Stimulated activated CD8-positive, alpha-beta memory T cell treated with anti-CD3 and anti-CD28 coated beads, Interleukin-4, amount 100 ng/mL, for 24 hours (primary cell): ENCODE data around the gene CPB2.

ENCODE experiments used
- DNase-seq: peaks from one replicate; pipeline ENCODE4 v3.0.0-alpha.2; 2020; ENCODE audit warnings: low read depth

Gene CPB2

DNA sequence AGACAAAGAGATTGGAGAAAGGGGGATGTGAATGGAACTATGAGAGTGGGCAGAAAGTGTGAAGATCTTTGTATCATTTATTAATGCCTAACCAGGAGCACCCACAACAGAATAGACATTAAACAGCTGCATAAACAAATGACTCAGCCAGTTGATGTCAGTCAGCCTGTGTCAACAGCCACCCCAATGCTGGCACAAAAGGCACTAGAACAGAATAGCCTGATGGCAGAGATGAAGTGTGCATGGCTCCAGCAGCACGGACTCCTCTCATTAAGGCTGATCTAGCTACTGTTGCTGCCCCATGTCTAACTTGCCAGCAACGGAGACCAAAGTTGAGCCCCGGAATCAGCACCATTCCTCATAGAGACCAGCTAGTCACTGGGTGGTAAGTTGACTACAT is 7.8 kb downstream of the CPB2 start:
- DNase-seq: no peak

DNA sequence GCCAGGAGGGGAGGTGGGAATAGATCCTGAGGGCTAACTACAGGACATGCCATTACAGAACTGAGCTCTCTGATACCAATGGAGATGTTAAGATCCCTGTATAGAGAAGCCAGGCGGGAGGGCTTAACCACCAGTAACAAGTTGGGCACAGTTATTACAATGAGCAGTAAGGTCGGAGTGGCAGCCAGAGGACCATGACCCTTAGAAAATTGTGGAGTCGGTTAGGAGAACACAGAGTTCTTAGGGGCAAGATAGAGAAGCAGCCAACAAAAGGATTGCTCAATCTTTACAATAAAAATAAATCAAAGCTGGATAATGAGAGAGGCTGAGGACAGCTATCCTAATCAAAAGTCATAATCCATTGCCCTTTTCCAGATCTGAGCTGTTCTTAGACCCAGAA is 10.4 kb downstream of the CPB2 start:
- no peak for DNase-seq

DNA sequence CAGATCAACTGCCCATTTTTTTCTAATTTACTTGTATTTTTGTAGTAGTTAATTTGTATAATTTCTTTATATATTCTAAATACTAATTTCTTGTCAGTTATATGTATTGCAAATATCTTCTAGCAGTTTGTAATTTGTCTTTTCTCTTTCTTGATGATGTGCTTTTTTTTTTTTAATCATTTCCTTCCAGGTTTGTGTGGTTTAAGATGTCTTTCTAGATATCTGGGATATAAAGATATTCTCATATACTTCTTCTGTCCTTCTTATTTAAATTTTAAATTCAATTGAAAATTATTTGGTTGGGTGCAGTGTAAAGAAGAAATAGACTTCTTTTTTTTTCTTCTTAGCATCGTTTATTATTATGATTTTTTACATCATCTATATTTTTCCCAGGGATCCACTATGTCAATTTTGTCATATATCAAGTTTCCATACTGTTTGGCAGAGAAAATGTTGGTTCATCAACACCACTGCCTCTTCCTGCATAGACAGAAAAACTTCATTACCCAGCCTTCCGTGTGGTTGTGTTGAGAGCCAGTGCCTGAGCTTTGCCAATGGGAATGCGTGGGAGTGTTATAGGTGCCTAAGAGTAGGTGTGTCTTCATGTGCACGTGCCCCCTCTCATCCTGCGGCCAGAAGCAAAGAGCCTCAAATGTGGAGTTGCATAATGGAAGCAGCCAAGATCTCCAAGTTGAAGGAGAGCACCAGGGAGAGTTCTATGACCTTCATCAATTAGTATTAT is 15.8 kb downstream of the CPB2 start:
- DNase-seq: no peak

DNA sequence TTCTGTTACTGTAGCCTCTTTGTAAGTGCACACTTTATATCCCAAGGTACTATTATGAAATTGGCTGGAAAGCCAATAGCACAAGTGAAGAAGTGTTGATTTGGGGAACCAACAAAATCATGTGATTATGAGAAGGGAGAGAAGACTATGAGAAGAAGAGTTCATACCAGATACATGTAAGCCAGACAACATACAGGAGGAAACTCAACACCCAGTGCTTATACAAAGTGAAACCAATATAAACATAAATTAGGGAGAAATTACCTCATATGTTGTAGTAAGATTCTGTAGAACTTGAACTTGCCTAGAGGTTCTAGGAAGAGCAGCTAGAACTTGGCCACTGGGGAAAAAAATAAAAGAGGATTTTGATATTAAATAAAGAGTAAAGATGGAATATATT is 17.4 kb downstream of the CPB2 start:
- no peak for DNase-seq

DNA sequence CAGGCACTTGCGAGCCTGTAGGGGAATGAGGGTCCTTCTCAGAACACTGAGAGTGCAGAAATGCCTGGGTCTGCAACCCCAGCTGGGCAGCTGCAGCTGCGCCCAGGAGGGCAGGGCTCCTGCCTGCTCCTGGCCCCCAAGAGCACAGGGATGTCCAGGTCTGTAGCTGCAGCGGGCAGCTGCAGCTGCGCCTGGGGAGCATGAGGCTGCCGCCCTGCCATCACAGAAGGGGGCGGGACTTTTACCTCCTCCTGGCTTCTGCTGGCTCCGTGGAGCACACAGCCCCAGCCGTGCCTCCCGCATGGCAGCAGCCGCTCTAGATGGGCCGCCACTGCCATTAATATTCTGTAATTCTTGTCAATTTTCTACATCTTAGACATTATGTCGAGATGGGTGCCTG is 17.8 kb downstream of the CPB2 start:
- no peak for DNase-seq

DNA sequence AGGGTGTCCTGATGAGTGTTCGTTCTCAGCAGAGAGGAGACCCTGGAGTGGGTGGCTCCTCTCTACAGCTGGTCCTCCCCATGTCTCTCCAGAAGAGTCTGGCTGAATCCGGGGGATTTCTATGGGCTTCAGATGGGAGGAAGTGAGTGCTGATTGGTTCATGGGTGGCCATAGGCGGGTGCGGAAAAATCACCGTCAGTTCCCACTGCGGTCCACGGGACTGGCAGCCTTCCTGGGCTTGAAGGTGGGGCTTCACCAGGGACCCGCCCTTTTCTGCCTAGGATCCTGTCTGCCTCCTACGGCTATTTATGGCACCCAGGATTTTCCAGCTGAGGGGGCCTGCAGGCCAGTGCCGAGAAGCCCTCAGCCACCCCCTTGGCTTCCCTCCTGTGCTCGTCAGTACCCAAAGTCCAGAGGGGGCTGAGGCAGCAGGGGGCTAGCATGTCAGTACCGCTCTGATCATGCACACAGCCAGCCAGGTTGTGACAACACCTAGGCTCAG is 18.4 kb downstream of the CPB2 start:
- DNase-seq: no peak

DNA sequence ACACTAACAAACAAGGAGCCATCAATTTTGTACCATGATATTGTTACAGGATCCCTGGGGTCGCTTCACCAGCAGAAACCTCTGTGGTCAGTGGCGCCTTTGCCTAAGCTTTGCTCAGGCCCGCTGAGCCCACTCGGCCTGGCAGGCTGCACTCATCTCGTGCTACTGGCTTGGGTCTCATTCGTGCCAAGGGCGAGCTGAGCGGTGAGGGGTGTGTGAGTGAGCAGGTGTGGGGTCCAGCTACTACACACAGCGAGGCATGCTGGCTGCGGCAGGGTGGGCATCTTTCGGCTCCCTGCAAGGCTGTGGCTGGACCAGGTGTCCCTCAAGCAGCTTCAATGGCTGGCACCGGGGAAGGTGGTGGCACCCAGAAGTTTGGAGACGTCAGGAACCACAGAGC is 19.1 kb downstream of the CPB2 start:
- DNase-seq: no peak

DNA sequence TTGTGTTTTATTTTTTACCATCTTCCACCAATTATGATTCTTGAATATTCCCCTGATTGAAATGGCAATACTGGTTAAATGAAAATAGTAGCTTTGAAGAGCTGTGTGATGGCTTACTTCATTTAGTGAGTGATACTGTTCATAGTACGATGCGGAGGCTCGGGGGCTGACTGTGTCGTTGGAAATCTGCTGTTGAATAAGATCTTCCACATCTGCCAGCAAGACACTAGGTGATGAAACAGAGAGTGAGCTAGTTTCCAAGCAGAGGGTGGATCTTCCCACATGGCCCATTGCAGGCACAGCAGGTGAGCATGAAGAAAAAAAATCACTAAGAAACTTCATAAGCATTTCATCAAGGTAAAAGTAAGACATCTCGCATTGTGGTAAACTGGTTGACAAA is 22.5 kb downstream of the CPB2 start:
- DNase-seq: no peak

DNA sequence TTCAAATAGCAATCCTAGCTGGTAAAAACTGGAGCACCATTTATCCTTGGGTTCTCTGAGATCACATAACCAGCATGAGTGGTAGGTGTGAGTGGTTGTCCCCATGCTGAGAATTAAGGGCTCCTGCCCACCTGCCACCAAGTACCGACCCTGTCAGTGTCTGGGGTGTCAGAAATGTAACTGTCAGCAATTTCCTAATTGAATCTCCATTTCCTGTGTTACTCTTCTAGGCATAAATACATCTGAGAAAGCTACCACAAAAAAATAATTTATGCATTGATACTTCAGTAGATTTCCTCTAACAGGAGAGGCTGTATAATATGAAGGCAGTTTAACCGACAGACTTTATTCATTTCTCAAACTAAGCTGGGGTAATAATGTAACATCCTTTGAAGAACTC is 25.1 kb downstream of the CPB2 start:
- DNase-seq: no peak

DNA sequence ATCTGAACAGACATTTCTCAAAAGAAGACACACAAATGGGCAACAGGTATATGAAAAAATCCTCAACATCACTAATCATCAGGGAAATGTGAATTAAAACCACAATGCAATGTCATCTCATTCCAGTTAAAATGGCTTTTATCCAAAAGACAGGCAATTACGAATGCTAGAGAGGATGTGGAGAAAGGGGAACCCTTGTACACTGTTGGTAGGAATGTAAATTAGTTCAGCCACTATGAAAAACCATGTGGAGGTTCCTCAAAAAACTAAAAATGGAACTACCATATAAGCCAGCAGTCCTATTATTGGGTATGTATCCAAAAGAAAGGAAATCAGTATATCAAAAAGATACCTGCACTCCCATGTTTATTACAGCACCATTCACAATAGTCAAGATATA is 27.6 kb downstream of the CPB2 start:
- DNase-seq: no peak

DNA sequence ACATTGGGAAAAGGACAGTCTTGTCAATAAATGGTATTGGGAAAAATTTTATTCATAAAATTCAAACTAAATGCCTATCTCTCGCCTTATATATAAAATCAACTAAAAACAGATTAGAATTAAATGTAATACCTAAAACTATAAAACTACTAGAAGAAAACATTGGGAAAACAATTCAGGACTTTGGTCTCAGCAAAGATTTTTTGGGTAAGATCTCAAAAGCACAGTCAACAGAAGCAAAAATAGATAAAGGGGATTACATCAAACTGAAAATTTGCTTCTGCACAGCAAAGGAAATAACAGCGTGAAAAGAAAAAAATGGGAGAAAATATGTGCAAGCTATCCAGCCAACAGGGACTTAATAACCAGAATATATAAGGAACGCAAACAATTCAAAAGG is 28.0 kb downstream of the CPB2 start:
- DNase-seq: no peak

DNA sequence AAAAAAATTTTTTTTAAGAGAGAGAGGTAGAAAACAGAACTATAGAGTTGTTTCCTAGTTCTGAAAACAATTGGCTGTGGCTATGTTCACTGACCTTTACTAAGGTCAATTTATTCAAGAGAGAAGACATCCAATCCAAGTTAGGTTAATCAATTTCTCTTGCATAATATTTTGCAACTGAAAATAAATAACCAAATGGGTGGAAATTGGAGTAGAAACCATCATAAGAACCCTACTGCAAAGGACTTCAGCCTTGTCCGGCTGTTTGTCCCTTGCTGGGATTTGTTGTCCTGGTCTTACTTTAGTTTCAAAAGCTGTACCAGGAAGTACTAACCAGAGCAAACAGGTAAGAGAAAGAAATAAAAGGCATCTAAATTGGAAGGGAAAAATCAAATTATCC is 29.0 kb downstream of the CPB2 start:
- no peak for DNase-seq

DNA sequence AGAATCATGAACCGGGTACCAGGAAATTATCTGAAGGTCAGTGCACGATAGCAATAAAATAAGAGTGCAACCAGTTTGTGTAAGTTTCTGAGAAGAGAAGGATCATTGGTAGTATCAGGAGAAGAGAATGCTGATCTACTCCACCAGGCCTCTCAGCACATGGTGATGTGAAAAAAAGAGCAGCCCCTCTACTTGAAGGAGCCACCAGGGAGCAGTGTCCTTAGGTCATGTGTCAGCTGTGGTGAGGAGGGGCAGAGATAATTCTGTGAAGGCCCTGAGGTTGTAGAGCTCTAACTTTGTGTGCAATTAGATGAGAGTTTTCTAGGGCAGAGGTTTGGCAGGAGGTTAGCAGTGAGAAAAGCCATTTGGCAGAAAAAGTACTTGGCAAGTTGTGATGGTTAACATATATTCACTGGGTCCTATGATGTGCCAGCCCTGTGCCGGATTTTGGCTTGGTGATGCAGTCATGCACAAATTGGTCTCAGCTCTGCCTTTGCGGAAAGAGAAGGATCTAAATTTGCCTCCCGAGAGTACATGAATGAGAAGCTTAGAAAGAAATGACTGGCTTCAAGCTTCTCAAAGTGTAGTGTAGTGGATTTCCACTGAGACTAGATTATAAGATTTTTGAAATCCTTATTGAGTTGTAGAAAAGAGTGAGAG is 33.1 kb downstream of the CPB2 start:
- no peak for DNase-seq

DNA sequence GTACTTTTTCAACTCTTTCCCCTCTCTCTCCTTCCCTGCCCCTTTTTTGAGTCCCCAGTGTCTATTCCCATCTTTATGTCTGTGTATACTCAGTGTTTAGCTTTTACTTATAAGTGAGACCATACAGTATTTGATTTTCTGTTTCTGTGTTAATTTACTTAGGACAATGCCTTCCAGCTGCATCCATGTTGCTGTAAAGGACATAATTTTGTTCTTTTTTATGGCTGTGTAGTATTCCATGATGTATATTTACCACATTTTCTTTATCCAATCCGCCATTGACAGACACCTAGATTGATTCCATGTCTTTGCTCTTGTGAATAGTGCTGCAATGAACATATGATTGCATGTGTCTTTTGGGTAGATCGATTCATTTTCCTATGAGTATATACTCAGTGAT is 41.5 kb downstream of the CPB2 start:
- DNase-seq: no peak

DNA sequence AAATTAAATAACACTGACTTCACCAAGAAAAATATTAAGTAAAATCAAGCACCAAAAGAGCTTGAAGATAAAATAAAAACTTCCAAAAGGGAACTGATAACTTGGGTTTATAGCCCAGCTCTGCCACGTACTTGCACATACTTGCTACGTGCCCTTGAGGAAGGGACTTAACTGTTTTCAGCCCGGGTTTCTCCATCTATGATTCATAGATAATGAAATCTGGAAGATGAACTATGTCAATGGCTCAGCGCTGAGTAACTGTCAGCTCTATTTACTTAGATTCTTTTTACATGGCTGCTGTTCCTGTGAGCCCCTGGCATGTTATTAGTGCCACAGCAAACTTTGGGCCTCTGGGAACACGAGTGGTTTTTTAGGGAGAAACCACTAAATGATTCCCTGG is 42.6 kb downstream of the CPB2 start:
- no peak for DNase-seq

DNA sequence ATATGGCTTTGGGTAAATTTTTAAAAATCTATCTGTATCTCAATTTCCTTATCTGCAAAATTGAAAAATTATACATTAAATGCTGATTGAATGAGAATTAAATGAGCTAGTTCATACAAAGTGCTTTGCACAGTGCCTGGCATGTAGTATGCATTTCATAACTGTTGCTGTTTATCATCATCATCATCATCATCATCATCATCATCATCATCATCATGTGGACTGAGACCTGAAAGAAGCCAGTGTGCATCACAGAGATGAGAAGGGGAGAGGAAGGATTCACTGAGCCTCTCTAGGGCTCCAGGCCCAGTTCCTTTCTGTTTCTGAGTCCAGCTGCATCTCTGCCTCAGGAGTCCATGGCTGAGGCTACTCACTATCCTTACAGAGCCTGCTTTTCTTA is 45.4 kb downstream of the CPB2 start:
- DNase-seq: no peak

DNA sequence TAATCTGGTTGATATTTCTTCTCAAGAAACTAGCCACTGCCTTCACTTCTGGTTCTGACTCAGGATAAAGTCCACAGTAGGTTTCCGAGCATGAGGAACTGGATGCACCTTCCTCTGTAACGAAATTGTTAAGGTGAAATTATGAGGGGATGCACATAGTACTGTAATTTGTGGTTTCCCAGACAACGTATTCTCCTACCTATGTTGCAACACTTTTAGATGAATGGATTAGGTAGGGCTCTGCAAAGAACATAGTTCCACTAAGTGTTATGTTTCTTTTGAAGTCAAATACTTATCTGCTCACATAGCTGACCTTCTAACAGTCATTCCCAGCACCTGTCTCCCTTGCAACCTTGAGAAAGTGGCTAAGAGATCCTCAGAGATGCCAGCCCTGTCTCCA is 46.6 kb downstream of the CPB2 start:
- DNase-seq: no peak

DNA sequence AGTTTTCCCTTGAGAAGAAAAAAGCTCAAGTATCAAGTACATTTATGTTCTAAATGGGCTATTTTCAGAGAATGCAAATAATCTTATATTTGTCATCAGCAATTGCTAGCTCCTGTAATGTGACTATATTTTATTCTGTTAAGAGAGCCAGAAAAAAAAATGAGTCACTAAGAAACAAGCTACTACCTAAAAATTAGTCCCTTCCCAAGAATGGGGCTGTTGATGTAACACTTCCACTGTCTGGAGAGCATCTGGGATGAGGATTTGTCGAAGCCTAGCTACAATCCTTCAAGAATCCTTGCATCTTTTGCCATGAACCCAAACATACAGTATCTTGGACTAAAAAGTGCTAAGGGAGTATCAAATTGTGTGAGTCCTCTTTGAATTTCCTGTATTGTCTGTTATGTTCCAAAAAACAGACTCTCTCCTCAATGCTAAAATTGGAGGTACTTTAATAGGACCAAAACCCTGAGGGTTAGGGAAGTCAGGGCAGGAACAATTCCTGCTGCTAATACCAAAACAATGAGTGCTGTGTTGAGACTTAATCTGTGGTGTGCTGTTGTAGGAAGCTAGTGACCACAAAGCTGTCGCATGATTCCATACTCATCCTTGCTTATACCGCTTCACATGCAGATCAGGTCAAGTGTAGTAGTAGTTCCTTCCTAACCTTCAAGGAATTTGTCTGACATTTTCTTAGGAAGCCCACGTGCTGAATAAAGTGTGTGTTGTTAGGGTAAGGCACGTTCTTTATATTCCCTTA is 47.4 kb downstream of the CPB2 start:
- no peak for DNase-seq

DNA sequence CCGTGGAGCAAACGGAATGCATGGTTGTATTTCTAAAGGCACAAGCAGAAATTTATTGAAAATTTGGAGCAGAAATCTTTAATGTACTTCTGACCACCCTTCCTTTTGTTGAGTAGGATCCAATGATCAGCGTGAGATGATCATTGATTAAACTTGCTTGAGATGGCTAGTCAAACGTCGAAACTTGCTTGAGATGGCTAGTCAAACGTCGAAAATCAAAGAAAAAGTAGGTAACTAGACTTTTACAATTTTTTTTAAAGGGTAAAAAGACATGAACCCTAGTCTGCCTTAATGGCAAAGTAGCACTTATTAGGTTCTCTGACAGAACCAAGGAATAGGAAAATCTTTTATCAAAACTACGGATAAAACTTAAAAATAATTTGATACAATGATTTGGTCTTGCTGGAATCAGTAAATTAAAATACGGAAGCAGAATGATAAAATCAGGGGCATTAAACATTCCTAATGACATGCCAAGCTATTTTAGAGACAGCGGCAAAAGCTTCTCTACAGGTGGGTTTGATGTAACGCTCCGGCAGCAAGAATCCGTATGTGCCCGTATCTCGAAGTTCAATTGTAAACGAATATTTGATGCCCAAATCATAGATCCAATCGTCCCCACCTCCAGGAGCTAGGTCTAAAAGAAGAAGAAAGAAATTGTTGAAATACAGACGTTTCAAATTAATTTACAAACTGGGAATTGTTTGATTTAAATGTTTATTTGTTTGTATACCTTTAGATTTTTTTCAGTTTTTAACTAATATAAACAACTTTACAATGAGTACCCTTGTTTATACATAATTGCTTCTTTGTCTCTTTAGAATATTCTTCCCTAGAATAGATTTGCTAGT is 51.4 kb downstream of the CPB2 start:
- no peak for DNase-seq

DNA sequence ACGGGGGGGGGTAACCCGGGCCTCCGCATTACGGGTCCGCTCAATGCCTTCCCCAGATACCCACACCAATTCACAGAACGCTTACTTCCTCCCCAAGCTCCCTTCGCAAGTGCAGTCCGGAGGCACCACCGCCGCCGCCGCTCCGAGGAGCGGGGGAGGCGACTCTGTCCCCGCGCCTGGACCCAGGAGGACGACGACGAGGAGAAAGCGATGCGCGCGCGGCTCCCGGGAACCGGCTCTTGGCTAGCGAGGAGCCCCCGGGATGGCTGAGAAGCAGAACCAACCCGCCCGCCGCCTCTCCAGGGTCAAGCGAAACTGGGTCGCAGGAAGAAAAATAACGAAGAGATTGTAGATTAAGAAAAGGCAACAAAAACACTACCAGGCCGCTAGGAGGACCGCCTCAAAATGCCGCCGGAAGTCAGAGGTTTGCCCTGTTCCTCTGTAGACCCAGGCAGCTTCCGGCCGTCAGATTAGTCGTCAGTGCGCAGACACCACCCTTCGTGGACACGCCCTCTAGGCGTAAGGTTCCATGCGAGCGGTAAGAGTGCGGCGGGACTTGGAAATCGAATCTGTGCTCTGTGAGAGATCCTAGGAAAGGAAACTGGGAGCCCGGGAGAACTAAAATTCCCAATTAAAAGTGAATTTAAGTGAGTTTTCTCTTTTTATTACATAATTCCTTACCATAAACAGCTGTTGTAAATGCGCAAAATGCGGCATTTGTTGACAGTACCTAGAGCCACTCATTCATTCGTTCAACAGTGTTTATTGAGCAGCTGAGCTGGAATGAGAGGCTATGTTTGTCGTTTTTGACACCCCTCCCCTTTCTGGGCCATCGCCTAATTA is 52.3 kb downstream of the CPB2 start, which contains the start of gene ZC3H13:
TSS of gene ZC3H13 (minus strand) at position 428 of the 843 bp plus-strand sequence. CDS start 7,239 bp downstream, outside the sequence.
- DNase-seq: peak; percentile 84

DNA sequence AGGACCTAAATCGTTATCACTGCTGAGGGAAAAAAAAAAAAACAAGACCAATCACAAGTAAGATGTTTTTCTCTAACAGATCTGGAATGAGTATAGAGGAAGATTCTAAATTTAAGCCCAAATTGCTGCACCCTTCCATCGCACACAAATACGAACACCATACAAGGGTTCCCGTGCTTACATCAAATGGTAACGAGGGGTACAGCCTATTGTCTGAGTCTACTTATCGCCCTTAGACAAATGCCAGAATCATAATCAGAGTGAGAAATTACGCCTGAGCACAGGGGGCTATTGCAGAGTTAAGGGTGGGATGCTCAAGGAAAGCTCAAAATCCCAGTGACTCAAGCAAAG is 52.9 kb downstream of the CPB2 start:
- DNase-seq: no peak
